ENCODE results near the gene ZNF792. TPM values are rescaled to one million over a fixed set of nuclear protein-coding genes. Genes with fewer than 3 reads are reported as not detected.
"Not testable (repeated sequence)": the region's sequence is repeated elsewhere in the genome, so short reads cannot be mapped to it uniquely, and the experiment has no call there.

Gene ZNF792
- total and polyA plus RNA-seq, 2 donors (not counting 1 experiment from before 2014, with no cell fraction given), result 3.8 to 11.2 TPM

- H3K27me3 Mint-ChIP-seq, result peaks cover 14% of the 10 kb centered on the region
- no peak for TF ChIP-seq EZH2 (IDR thresholded peaks at IDR 0.05; ENCODE audit: borderline replicate concordance, insufficient read depth, low read depth, low read length, poor library complexity, severe bottlenecking)
- no peak for TF ChIP-seq CTCF (IDR thresholded peaks at IDR 0.05)
- Histone ChIP-seq H3K79me2 (ENCODE audit: control insufficient read depth, insufficient read depth, low read length) (no peaks in the 10 kb centered on the region), H2AFZ (ENCODE audit: insufficient read depth, low read depth, low read length, poor library complexity, severe bottlenecking) (no peak overlapping the region), H4K20me1 (ENCODE audit: control insufficient read depth, insufficient read depth, low read length, poor library complexity, severe bottlenecking) (no peaks in the 10 kb centered on the region), H3K27ac (ENCODE audit: low read length in 2 of 2) (no peak overlapping the region), H3K36me3 (replicated peaks in 1 of 2; ENCODE audit: control extremely low read depth in 1 of 2, control insufficient read depth in 1 of 2, extremely low read depth in 1 of 2, insufficient read depth in 2 of 2, low read length in 1 of 2) (no peaks in the 10 kb centered on the region), H3K4me3 (ENCODE audit: control extremely low read depth in 1 of 5, extremely low read depth in 1 of 5, insufficient read depth in 1 of 5, low read depth in 2 of 5, low read length in 4 of 5) (no peak overlapping the region), H3K9ac (ENCODE audit: low read length) (no peak overlapping the region), H3K4me1 (ENCODE audit: control insufficient read depth in 2 of 2, insufficient read depth in 2 of 2, low read length in 2 of 2) (peaks cover 0 to 8% of the 10 kb centered on the region in 2 donors), H3K4me2 (replicated peaks; ENCODE audit: low read depth, low read length, poor library complexity, severe bottlenecking) (no peak overlapping the region), H3K27me3 (replicated peaks in 1 of 4; ENCODE audit: control extremely low read depth in 1 of 4, control insufficient read depth in 3 of 4, insufficient read depth in 4 of 4, low read length in 3 of 4) (peaks cover 0 to 3% (median under 1%) of the 10 kb centered on the region in 4 experiments), H3K9me3 (ENCODE audit: control extremely low read depth in 1 of 3, control insufficient read depth in 2 of 3, insufficient read depth in 1 of 3, low read length in 2 of 3) (peaks cover 0 to 9% (median 0%) of the 10 kb centered on the region in 3 donors)
- H3K9me3 Mint-ChIP-seq (ENCODE audit: insufficient read depth), result no peaks in the 10 kb centered on the region
- 80% methylated on average over 1 of the region's 5 CpGs for WGBS (ENCODE audit: insufficient coverage)
- no peak overlapping the region for H3K4me3 Mint-ChIP-seq
- no peak for DNase-seq
- intact Hi-C loops (cut with micrococcal nuclease), result no loop called here
- CTCF ChIA-PET, result interaction anchor here (5.2 kb wide), 1 partner anchor 38 kb away, joined by 71 read pairs; no protein-coding TSS in a partner anchor
- POLR2A ChIA-PET, result no interaction called here
- no peak overlapping the region for H3K27ac Mint-ChIP-seq
- H3K4me1 Mint-ChIP-seq, result peaks cover 6% of the 10 kb centered on the region
- ATAC-seq (ENCODE audit: low read depth), result no peak
Measured at GRCh38 chr19:34974646-34975045, 10.6 kb upstream of the ZNF792 start.

GRCh38 chr19:34972163-34972705, 8.2 kb upstream of the ZNF792 start:
- Histone ChIP-seq H3K79me2 (ENCODE audit: control insufficient read depth, insufficient read depth, low read length) (no peaks in the 10 kb centered on the region), H3K4me3 (ENCODE audit: control extremely low read depth in 1 of 5, extremely low read depth in 1 of 5, insufficient read depth in 1 of 5, low read depth in 2 of 5, low read length in 4 of 5) (no peak overlapping the region), H3K9ac (ENCODE audit: low read length) (no peak overlapping the region), H3K4me2 (replicated peaks; ENCODE audit: low read depth, low read length, poor library complexity, severe bottlenecking) (no peak overlapping the region), H3K27ac (ENCODE audit: low read length in 2 of 2) (no peak overlapping the region), H3K36me3 (replicated peaks in 1 of 2; ENCODE audit: control extremely low read depth in 1 of 2, control insufficient read depth in 1 of 2, extremely low read depth in 1 of 2, insufficient read depth in 2 of 2, low read length in 1 of 2) (no peaks in the 10 kb centered on the region), H2AFZ (ENCODE audit: insufficient read depth, low read depth, low read length, poor library complexity, severe bottlenecking) (no peak overlapping the region), H3K4me1 (ENCODE audit: control insufficient read depth in 2 of 2, insufficient read depth in 2 of 2, low read length in 2 of 2) (peaks cover 0 to 8% of the 10 kb centered on the region in 2 donors), H3K9me3 (ENCODE audit: control extremely low read depth in 1 of 3, control insufficient read depth in 2 of 3, insufficient read depth in 1 of 3, low read length in 2 of 3) (peaks cover 0 to 21% (median 7%) of the 10 kb centered on the region in 3 donors), H4K20me1 (ENCODE audit: control insufficient read depth, insufficient read depth, low read length, poor library complexity, severe bottlenecking) (no peaks in the 10 kb centered on the region), H3K27me3 (replicated peaks in 1 of 4; ENCODE audit: control extremely low read depth in 1 of 4, control insufficient read depth in 3 of 4, insufficient read depth in 4 of 4, low read length in 3 of 4) (peaks cover 0 to 3% (median 0%) of the 10 kb centered on the region in 4 experiments)
- ChIA-PET CTCF (interaction anchor here (0.5 to 5.2 kb wide), 17 partner anchors 10 to 332 kb away, joined by 3 to 71 read pairs (median 5); partner anchors contain the start of gene GRAMD1A), POLR2A (no interaction called here)
- no peak for DNase-seq
- no peak overlapping the region for H3K4me3 Mint-ChIP-seq
- H3K9me3 Mint-ChIP-seq (ENCODE audit: insufficient read depth), result no peaks in the 10 kb centered on the region
- 86% methylated on average over 5 of the region's 7 CpGs for WGBS (ENCODE audit: insufficient coverage)
- intact Hi-C loops (cut with micrococcal nuclease), result no loop called here
- ATAC-seq (ENCODE audit: low read depth), result no peak
- H3K4me1 Mint-ChIP-seq, result peaks cover 6% of the 10 kb centered on the region
- H3K27ac Mint-ChIP-seq, result no peak overlapping the region
- peaks cover 13% of the 10 kb centered on the region for H3K27me3 Mint-ChIP-seq
- TF ChIP-seq EZH2 (IDR thresholded peaks at IDR 0.05; ENCODE audit: borderline replicate concordance, insufficient read depth, low read depth, low read length, poor library complexity, severe bottlenecking), result no peak
- TF ChIP-seq CTCF (IDR thresholded peaks at IDR 0.05), result no peak

DNA sequence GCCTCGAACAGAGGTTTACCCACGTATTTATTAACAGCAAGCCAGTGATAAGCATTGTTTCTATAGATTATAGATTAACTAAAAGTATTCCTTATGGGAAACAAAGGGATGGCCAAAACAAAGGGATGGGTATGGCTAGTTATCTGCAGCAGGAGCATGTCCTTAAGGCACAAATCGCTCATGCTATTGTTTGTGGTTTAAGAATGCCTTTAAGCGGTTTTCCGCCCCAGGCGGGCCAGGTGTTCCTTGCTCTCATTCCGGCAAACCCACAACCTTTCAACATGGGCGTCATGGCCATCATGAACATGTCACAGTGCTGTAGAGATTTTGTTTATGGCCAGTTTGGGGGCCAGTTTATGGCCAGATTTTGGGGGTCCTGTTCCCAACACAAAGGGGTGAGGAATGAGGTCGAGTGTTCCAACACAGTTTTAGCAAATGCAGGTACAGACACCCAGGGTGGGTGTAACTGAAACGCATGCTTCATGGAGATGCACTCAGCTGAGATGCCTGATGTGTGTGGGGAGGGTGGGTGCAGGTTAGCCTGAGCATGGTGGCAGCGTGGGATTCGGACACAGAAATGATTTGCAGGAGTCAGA, 6.3 kb upstream of the ZNF792 start:
- POLR2A ChIA-PET; H3K36me3 ChIP-seq (replicated peaks in 1 of 2; ENCODE audit: control extremely low read depth in 1 of 2, control insufficient read depth in 1 of 2, extremely low read depth in 1 of 2, insufficient read depth in 2 of 2, low read length in 1 of 2); intact Hi-C loops (cut with micrococcal nuclease); H3K4me1 ChIP-seq (ENCODE audit: control insufficient read depth in 2 of 2, insufficient read depth in 2 of 2, low read length in 2 of 2); H3K4me2 ChIP-seq (replicated peaks; ENCODE audit: low read depth, low read length, poor library complexity, severe bottlenecking); H3K4me3 ChIP-seq (ENCODE audit: control extremely low read depth in 1 of 5, extremely low read depth in 1 of 5, insufficient read depth in 1 of 5, low read depth in 2 of 5, low read length in 4 of 5); H4K20me1 ChIP-seq (ENCODE audit: control insufficient read depth, insufficient read depth, low read length, poor library complexity, severe bottlenecking); ATAC-seq (ENCODE audit: low read depth); H3K27ac ChIP-seq (ENCODE audit: low read length in 2 of 2); H3K4me1 Mint-ChIP-seq; H3K9me3 Mint-ChIP-seq (ENCODE audit: insufficient read depth); H3K4me3 Mint-ChIP-seq; H2AFZ ChIP-seq (ENCODE audit: insufficient read depth, low read depth, low read length, poor library complexity, severe bottlenecking); H3K27me3 ChIP-seq (replicated peaks in 1 of 4; ENCODE audit: control extremely low read depth in 1 of 4, control insufficient read depth in 3 of 4, insufficient read depth in 4 of 4, low read length in 3 of 4); H3K27ac Mint-ChIP-seq; H3K79me2 ChIP-seq (ENCODE audit: control insufficient read depth, insufficient read depth, low read length); H3K9ac ChIP-seq (ENCODE audit: low read length); DNase-seq: not testable (repeated sequence)
- WGBS (ENCODE audit: insufficient coverage), result 79% methylated on average over 2 of the region's 12 CpGs
- CTCF ChIA-PET, result interaction anchor here (5.2 kb wide), 1 partner anchor 42 kb away, joined by 71 read pairs; no protein-coding TSS in a partner anchor
- H3K27me3 Mint-ChIP-seq, result peaks cover 13% of the 10 kb centered on the region
- H3K9me3 ChIP-seq (ENCODE audit: control extremely low read depth in 1 of 3, control insufficient read depth in 2 of 3, insufficient read depth in 1 of 3, low read length in 2 of 3), result peaks cover 0 to 17% (median 10%) of the 10 kb centered on the region in 3 donors

Measured in B cell (primary cell).